Glomerular endothelial cell (primary cell): Measurements from ENCODE around the gene WBP1L. TPM values are rescaled to one million over a fixed set of nuclear protein-coding genes. Genes with fewer than 3 reads are reported as not detected.
"Not testable (repeated sequence)": the region's sequence is repeated elsewhere in the genome, so short reads cannot be mapped to it uniquely, and the experiment has no call there.

Source experiments
- DNase-seq: peaks from one replicate; pipeline ENCODE4 v3.0.0-alpha.2; 2011; ENCODE audit warnings: low read depth, low spot score; ENCODE audit errors: extremely low read depth
- total RNA-seq: library from RNA; depleted of rRNA; stranded (reverse); fragments of >200 nt; gene quantifications from 2 replicates; pipeline ENCODE4 v1.2.3, GENCODE V29; 2015

The WBP1L gene
- total RNA-seq, 1 donor from 2014 or later: 101 TPM

GRCh38 chr10:102802920-102803534, 59.3 kb downstream of the WBP1L start:
- DNase-seq: no peak

- DNase-seq: no peak
Measured at GRCh38 chr10:102804382-102805055, 60.8 kb downstream of the WBP1L start.

GRCh38 chr10:102808380-102808779, 64.6 kb downstream of the WBP1L start:
- no peak for DNase-seq

GRCh38 chr10:102811346-102811745, 67.6 kb downstream of the WBP1L start:
- no peak for DNase-seq

GRCh38 chr10:102812231-102812876, 68.6 kb downstream of the WBP1L start:
- no peak for DNase-seq

- DNase-seq: no peak
Measured at GRCh38 chr10:102813017-102813541, 69.3 kb downstream of the WBP1L start.

GRCh38 chr10:102813734-102814452, 70.1 kb downstream of the WBP1L start:
- DNase-seq: no peak

GRCh38 chr10:102814453-102814871, 70.7 kb downstream of the WBP1L start:
- peak; percentile 55 for DNase-seq

- DNase-seq: no peak
Measured at GRCh38 chr10:102814873-102815661, 71.3 kb downstream of the WBP1L start.

- peak; percentile 91 for DNase-seq
Measured at GRCh38 chr10:102815790-102816549, 72.2 kb downstream of the WBP1L start.

- no peak for DNase-seq
Measured at GRCh38 chr10:102817175-102817574, 73.4 kb downstream of the WBP1L start.

GRCh38 chr10:102819054-102819453, 75.3 kb downstream of the WBP1L start:
- no peak for DNase-seq

- not testable (repeated sequence) for DNase-seq
Measured at GRCh38 chr10:102820008-102820407, 76.3 kb downstream of the WBP1L start.

GRCh38 chr10:102822222-102822621, 78.5 kb downstream of the WBP1L start:
- no peak for DNase-seq

- no peak for DNase-seq
Measured at GRCh38 chr10:102824664-102825063, 80.9 kb downstream of the WBP1L start.

- DNase-seq: no peak
Measured at GRCh38 chr10:102826148-102826796, 82.5 kb downstream of the WBP1L start.

GRCh38 chr10:102827597-102827975, 83.8 kb downstream of the WBP1L start:
- DNase-seq: no peak

GRCh38 chr10:102831322-102832071, 87.7 kb downstream of the WBP1L start:
- no peak for DNase-seq
